Omental fat pad (tissue), 4 donors: ENCODE data around the gene IGSF21. TPM values are rescaled to one million over a fixed set of nuclear protein-coding genes. Genes with fewer than 3 reads are reported as not detected.

Experiments used
- ATAC-seq: fragments of 150-250 bp; one replicate; pipeline ENCODE4 v1.9.1; 2016; ENCODE audit warnings: mild to moderate bottlenecking, moderate library complexity; ENCODE audit not compliant: low FRiP score
- DNase-seq: peaks from one replicate; pipeline ENCODE4 v3.0.0-alpha.2; 2019; ENCODE audit warnings: low spot score
- CTCF ChIP-seq, 3 donors: fragments of 450-650 bp; IDR thresholded peaks; one replicate each; pipeline ENCODE4 v1.5.1; 2016 to 2017; ENCODE audit warnings: antibody characterized with exemption in 3 of 3, mild to moderate bottlenecking in 3 of 3, moderate library complexity in 2 of 3
- total RNA-seq, 4 donors: library from RNA; depleted of rRNA; stranded (reverse); fragments of >200 nt; gene quantifications; one replicate each; pipeline ENCODE4 v1.1.0, GENCODE V29; 2016

IGSF21 gene
- total RNA-seq, 4 donors from 2014 or later = 0.56 to 7.8 (median 7.4) TPM; not detected in 1

GRCh38 chr1:18288722-18289121 lies 181.1 kb downstream of the IGSF21 start:
- DNase-seq = no peak
- no peak for TF ChIP-seq CTCF (IDR thresholded peaks at IDR 0.05)
- no peak for ATAC-seq

- DNase-seq = no peak
- ATAC-seq = no peak
- TF ChIP-seq CTCF (IDR thresholded peaks at IDR 0.05) = no peak
Observed at GRCh38 chr1:18289597-18289996, 182.0 kb downstream of the IGSF21 start.

GRCh38 chr1:18290740-18291412 lies 183.3 kb downstream of the IGSF21 start:
- ATAC-seq (no peak), DNase-seq (no peak)
- TF ChIP-seq CTCF (IDR thresholded peaks at IDR 0.05) = no peak

- DNase-seq (no peak), ATAC-seq (no peak)
- no peak for TF ChIP-seq CTCF (IDR thresholded peaks at IDR 0.05)
Observed at GRCh38 chr1:18292531-18292930, 184.9 kb downstream of the IGSF21 start.

- no peak for ATAC-seq
- DNase-seq = no peak
- no peak for TF ChIP-seq CTCF (IDR thresholded peaks at IDR 0.05)
Observed at GRCh38 chr1:18293291-18293690, 185.7 kb downstream of the IGSF21 start.

GRCh38 chr1:18294437-18295176 lies 187.0 kb downstream of the IGSF21 start:
- no peak for TF ChIP-seq CTCF (IDR thresholded peaks at IDR 0.05)
- DNase-seq (no peak), ATAC-seq (no peak)
